ENCODE results near the gene EPB41L3.

Gene EPB41L3

DNA sequence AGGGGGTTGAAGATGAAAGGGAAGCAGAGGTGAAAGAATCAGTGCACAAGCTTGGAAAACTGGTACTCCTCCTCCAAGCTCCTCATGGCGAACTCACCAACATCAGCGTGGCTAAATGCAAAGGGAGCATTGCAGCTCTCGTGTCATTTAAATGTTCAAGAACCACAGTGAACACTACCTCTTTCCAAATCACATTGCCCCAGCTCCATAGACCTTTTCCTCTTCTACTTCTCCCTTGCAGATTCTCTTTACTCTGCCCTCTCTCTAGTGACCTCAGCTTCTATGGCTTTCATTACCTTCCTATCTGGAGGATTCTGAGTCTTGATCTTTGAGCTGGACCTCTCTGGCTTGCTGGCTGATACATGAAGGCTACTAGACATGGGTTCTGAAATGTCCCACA, 14.3 kb downstream of the EPB41L3 start:
- TF ChIP-seq CTCF (IDR thresholded peaks at IDR 0.05), result no peak

DNA sequence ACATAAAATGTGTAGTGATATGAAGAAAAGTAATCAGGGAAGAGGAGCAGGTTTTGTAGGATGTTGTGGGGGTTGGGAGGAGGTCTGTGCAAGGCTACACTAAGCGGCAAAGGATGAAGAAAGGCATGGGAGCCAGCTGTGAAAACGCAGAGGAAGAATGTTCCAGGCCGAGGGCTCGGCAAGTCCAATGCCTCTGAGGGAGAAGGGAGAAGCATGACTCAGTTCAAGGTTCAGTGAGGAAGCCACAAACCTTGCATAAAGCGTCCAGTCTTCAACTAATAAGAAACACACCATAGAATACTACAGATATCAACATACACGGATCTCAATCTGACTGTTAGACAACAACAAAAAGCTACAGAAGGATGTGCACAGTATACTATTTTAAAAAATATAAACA, 16.2 kb downstream of the EPB41L3 start:
- TF ChIP-seq CTCF (IDR thresholded peaks at IDR 0.05), result no peak

DNA sequence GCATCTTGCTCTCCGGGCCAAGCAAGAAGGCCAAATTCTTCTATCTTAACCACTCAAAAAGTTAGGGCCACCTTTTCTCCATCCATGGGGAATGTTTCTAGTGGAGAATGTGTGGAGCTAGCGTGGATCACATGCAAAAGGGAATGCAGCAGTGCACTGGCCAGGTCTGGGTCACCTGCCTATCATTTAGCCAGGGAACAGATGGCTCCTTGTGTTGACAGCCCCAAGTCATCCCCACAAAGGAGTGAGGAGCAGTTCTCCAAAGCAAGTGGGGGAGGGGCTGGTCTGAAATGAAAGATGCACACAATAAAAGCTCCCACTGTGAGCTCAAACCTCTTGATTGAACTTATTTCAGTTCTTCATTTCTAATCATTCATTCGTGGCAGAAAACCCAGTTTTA, 19.1 kb downstream of the EPB41L3 start:
- no peak for TF ChIP-seq CTCF (IDR thresholded peaks at IDR 0.05)

GRCh38 chr18:5521000-5521399, 22.8 kb downstream of the EPB41L3 start:
- TF ChIP-seq CTCF (IDR thresholded peaks at IDR 0.05), result no peak

DNA sequence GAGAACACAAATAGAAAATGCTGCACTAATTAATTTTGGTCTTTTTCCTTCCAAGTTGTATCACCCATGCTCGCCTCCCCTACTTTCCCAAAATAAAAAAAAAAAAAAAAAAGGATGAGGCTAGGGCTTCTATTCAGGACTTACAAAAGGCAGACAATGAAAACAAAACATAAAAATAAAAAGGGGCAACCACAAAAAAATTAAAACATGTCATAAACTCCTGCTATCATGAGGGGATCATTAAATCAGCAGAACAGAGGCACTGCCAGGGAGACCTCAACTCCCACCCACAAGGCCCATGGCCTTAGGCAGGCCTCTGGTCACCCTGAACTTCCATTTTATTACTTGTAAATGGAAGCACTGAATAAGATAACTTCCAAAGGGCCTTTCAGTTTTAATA, 23.3 kb downstream of the EPB41L3 start:
- TF ChIP-seq CTCF (IDR thresholded peaks at IDR 0.05), result no peak

GRCh38 chr18:5519448-5520298, 24.1 kb downstream of the EPB41L3 start:
- TF ChIP-seq CTCF (IDR thresholded peaks at IDR 0.05), result no peak

DNA sequence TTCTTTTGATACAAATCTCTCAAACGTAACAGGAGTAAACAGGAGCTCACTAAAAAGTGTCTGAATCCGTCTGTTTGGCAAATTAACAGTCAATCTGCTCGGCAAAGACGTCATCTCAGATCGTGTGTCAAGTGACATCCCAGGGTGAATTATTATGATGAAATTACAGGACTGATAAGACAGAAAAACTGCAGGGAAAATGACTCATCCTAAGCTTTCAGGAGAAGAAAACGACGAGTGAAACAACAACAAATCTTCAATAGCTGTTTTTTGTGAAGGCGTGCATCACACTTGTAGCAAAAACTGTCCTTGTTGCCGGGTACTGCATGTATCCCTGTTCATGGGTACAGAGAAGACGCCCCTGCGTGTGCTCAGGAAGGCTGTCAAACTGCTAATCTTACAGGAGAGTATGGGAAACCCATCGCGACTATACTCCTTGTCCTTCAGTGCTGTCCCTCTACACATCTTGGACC, 24.9 kb downstream of the EPB41L3 start:
- no peak for TF ChIP-seq CTCF (IDR thresholded peaks at IDR 0.05)

All from LNCAP (cell line).